ENCODE measurements around the gene MRTFB.

The MRTFB gene

GRCh38 chr16:14132696-14133048 lies 61.6 kb downstream of the MRTFB start:
- no peak for TF ChIP-seq CTCF (IDR thresholded peaks at IDR 0.05; ENCODE audit: low read depth, low read length, missing control alignments)
- in situ Hi-C loops (cut with HindIII; ENCODE audit: low pct_ligation_motif_present, low sequenced_read_pairs), result no loop called here
- Histone ChIP-seq H3K27ac (no peak overlapping the region), H3K36me3 (replicated peaks) (no peaks in the 10 kb centered on the region), H3K4me3 (ENCODE audit: low read depth, low read length) (no peak overlapping the region), H3K27me3 (replicated peaks) (no peaks in the 10 kb centered on the region)
- DNase-seq, result no peak

- H3K27me3 ChIP-seq (replicated peaks), result no peaks in the 10 kb centered on the region
- no peak overlapping the region for H3K27ac ChIP-seq
- H3K36me3 ChIP-seq (replicated peaks), result no peaks in the 10 kb centered on the region
- no peak for DNase-seq
- TF ChIP-seq CTCF (IDR thresholded peaks at IDR 0.05; ENCODE audit: low read depth, low read length, missing control alignments), result no peak
- H3K4me3 ChIP-seq (ENCODE audit: low read depth, low read length), result no peak overlapping the region
- in situ Hi-C loops (cut with HindIII; ENCODE audit: low pct_ligation_motif_present, low sequenced_read_pairs), result no loop called here
Measured at GRCh38 chr16:14133907-14134306, 62.8 kb downstream of the MRTFB start.

- no peaks in the 10 kb centered on the region for H3K27me3 ChIP-seq (replicated peaks)
- H3K27ac ChIP-seq, result no peak overlapping the region
- no peak for DNase-seq
- H3K4me3 ChIP-seq (ENCODE audit: low read depth, low read length), result no peak overlapping the region
- no peaks in the 10 kb centered on the region for H3K36me3 ChIP-seq (replicated peaks)
- in situ Hi-C loops (cut with HindIII; ENCODE audit: low pct_ligation_motif_present, low sequenced_read_pairs), result no loop called here
- TF ChIP-seq CTCF (IDR thresholded peaks at IDR 0.05; ENCODE audit: low read depth, low read length, missing control alignments), result no peak
Measured at GRCh38 chr16:14135704-14136103, 64.6 kb downstream of the MRTFB start.

- DNase-seq, result no peak
- H3K4me3 ChIP-seq (ENCODE audit: low read depth, low read length), result no peak overlapping the region
- in situ Hi-C loops (cut with HindIII; ENCODE audit: low pct_ligation_motif_present, low sequenced_read_pairs), result no loop called here
- no peak overlapping the region for H3K27ac ChIP-seq
- TF ChIP-seq CTCF (IDR thresholded peaks at IDR 0.05; ENCODE audit: low read depth, low read length, missing control alignments), result no peak
- no peaks in the 10 kb centered on the region for H3K36me3 ChIP-seq (replicated peaks)
- no peaks in the 10 kb centered on the region for H3K27me3 ChIP-seq (replicated peaks)
Measured at GRCh38 chr16:14139872-14140271, 68.8 kb downstream of the MRTFB start.

- Histone ChIP-seq H3K27me3 (replicated peaks) (no peaks in the 10 kb centered on the region), H3K36me3 (replicated peaks) (no peaks in the 10 kb centered on the region), H3K4me3 (ENCODE audit: low read depth, low read length) (no peak overlapping the region), H3K27ac (no peak overlapping the region)
- no peak for TF ChIP-seq CTCF (IDR thresholded peaks at IDR 0.05; ENCODE audit: low read depth, low read length, missing control alignments)
- in situ Hi-C loops (cut with HindIII; ENCODE audit: low pct_ligation_motif_present, low sequenced_read_pairs), result no loop called here
- DNase-seq, result no peak
Measured at GRCh38 chr16:14140923-14141322, 69.8 kb downstream of the MRTFB start.

- Histone ChIP-seq H3K27ac (no peak overlapping the region), H3K36me3 (replicated peaks) (no peaks in the 10 kb centered on the region), H3K27me3 (replicated peaks) (no peaks in the 10 kb centered on the region), H3K4me3 (ENCODE audit: low read depth, low read length) (no peak overlapping the region)
- in situ Hi-C loops (cut with HindIII; ENCODE audit: low pct_ligation_motif_present, low sequenced_read_pairs), result no loop called here
- no peak for DNase-seq
- TF ChIP-seq CTCF (IDR thresholded peaks at IDR 0.05; ENCODE audit: low read depth, low read length, missing control alignments), result no peak
Measured at GRCh38 chr16:14146445-14146844, 75.3 kb downstream of the MRTFB start.
